Right kidney (tissue), 1 donor: ENCODE data around the gene RASA4B.
"Not testable (repeated sequence)": the region's sequence is repeated elsewhere in the genome, so short reads cannot be mapped to it uniquely, and the experiment has no call there.

ENCODE experiments used
- DNase-seq: peaks from one replicate; pipeline ENCODE4 v3.0.0-alpha.2; 2016

The RASA4B gene

GRCh38 chr7:102511860-102512522, 5.6 kb downstream of the RASA4B start:
- DNase-seq, result not testable (repeated sequence)

- DNase-seq, result not testable (repeated sequence)
Observed at GRCh38 chr7:102510575-102510974, 7.0 kb downstream of the RASA4B start.

GRCh38 chr7:102507410-102508088, 10.0 kb downstream of the RASA4B start:
- DNase-seq, result not testable (repeated sequence)

- DNase-seq, result not testable (repeated sequence)
Observed at GRCh38 chr7:102505298-102506185, 12.0 kb downstream of the RASA4B start.

GRCh38 chr7:102503141-102503540, 14.4 kb downstream of the RASA4B start:
- not testable (repeated sequence) for DNase-seq

GRCh38 chr7:102498321-102498720, 19.3 kb downstream of the RASA4B start:
- DNase-seq, result not testable (repeated sequence)

GRCh38 chr7:102497308-102497707, 20.3 kb downstream of the RASA4B start:
- DNase-seq, result not testable (repeated sequence)

GRCh38 chr7:102496861-102497260, 20.7 kb downstream of the RASA4B start:
- DNase-seq, result not testable (repeated sequence)

- not testable (repeated sequence) for DNase-seq
Observed at GRCh38 chr7:102494473-102495149, 23.0 kb downstream of the RASA4B start.

- not testable (repeated sequence) for DNase-seq
Observed at GRCh38 chr7:102494026-102494425, 23.6 kb downstream of the RASA4B start.

GRCh38 chr7:102493220-102493935, 24.2 kb downstream of the RASA4B start:
- DNase-seq, result not testable (repeated sequence)

- DNase-seq, result not testable (repeated sequence)
Observed at GRCh38 chr7:102490529-102491075, 27.0 kb downstream of the RASA4B start.

- DNase-seq, result not testable (repeated sequence)
Observed at GRCh38 chr7:102484317-102484716, 33.3 kb downstream of the RASA4B start.

GRCh38 chr7:102481962-102482361, 35.6 kb downstream of the RASA4B start:
- not testable (repeated sequence) for DNase-seq

- DNase-seq, result not testable (repeated sequence)
Observed at GRCh38 chr7:102479982-102480637, 37.5 kb downstream of the RASA4B start.

- DNase-seq, result not testable (repeated sequence)
Observed at GRCh38 chr7:102479209-102479584, 38.4 kb downstream of the RASA4B start.

- DNase-seq, result peak; percentile 74
Observed at GRCh38 chr7:102478314-102479208, 39.0 kb downstream of the RASA4B start, which contains the start of gene POLR2J. POLR2J (minus strand) TSS chr7:102478922; CDS start chr7:102478860, 62 bp downstream.

- not testable (repeated sequence) for DNase-seq
Observed at GRCh38 chr7:102474736-102475435, 42.7 kb downstream of the RASA4B start.

GRCh38 chr7:102474116-102474515, 43.5 kb downstream of the RASA4B start:
- DNase-seq, result not testable (repeated sequence)
